ENCODE data around the gene ADD1. TPM values are rescaled to one million over a fixed set of nuclear protein-coding genes. Genes with fewer than 3 reads are reported as not detected.

ADD1 gene
- polyA plus RNA-seq, 3 donors, result 76.1 to 122 (median 103) TPM

DNA sequence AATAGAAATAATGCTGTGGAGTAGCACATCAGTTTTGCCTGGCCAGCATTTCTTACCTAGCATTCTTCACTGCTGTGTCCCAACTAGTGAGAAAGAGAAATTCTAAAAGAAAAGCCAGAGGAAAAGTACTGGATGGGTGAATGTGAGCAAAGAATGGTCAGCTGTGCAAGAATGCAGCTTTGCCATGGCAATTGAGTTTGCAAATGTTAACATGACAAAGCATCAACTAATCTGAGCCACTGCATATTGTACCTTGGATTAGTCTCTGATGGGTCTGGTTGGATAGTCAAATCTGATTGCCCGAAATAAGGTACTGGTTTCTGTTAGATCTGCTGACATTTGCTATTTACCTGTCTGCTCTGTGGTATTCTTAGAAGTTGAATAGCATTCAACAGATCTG, 38.7 kb downstream of the ADD1 start:
- H3K36me3 Mint-ChIP-seq, result peaks cover 73 to 87% of the 10 kb centered on the region in 2 donors

DNA sequence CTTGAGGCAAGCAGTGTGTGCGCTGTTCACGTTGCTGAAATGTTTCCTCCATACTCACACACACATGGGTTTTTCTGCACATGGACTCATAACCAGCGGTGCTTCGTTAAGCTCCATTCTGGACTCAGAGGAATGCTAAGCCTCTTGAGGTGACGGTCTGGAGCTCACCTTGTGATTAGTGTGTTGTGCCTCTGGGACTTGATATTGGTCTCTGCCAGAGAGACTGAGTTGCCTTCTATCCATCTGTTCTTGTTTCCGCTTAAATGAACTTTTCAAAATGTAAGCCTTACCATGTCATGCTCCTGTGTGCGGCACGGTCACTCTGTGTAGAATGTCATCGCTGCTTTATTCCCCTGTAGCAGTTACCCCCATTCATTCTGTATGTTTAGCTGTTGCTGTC, 42.5 kb downstream of the ADD1 start:
- peak overlapping the region in 1 of 7 donors; percentile 1 for H3K27ac Mint-ChIP-seq
- peaks cover 63% of the 10 kb centered on the region for H4K20me1 ChIP-seq (ENCODE audit: insufficient read depth, low read length)

More for the DNA sequence above, 38.7 kb downstream of the ADD1 start:
- WGBS (ENCODE audit: insufficient coverage), result no CpG with 5 or more reads among the region's 1 CpG
- Histone ChIP-seq H4K20me1 (ENCODE audit: insufficient read depth, low read length) (peaks cover 63% of the 10 kb centered on the region), H2AFZ (ENCODE audit: insufficient read depth, low read depth, low read length, poor library complexity, severe bottlenecking) (no peak overlapping the region), H3K4me2 (replicated peaks; ENCODE audit: extremely low read depth, low read length, poor library complexity, severe bottlenecking) (no peak overlapping the region), H3K27me3 (ENCODE audit: control insufficient read depth in 2 of 2, insufficient read depth in 2 of 2, low read length in 2 of 2) (no peaks in the 10 kb centered on the region), H3K27ac (ENCODE audit: low read depth in 1 of 2, low read length in 2 of 2) (no peak overlapping the region), H3K4me3 (replicated peaks in 1 of 3; ENCODE audit: low read depth in 2 of 3, low read length in 3 of 3) (no peak overlapping the region), H3K79me2 (ENCODE audit: insufficient read depth, low read length) (peaks cover 20% of the 10 kb centered on the region), H3K9ac (ENCODE audit: insufficient read depth, low read length, poor library complexity, severe bottlenecking) (no peak overlapping the region), H3K9me3 (replicated peaks in 1 of 2; ENCODE audit: control insufficient read depth in 1 of 2, insufficient read depth in 1 of 2, low read length in 2 of 2) (no peaks in the 10 kb centered on the region), H3K4me1 (ENCODE audit: control insufficient read depth in 1 of 2, insufficient read depth in 2 of 2, low read length in 2 of 2) (no peaks in the 10 kb centered on the region), H3K36me3 (replicated peaks in 1 of 2; ENCODE audit: control insufficient read depth in 1 of 2, insufficient read depth in 2 of 2, low read length in 2 of 2) (peaks cover 69 to 91% of the 10 kb centered on the region in 2 donors)
- Mint-ChIP-seq H3K4me3 (no peak overlapping the region), H3K4me1 (peaks cover under 1% of the 10 kb centered on the region), H3K27ac (no peak overlapping the region), H3K27me3 (ENCODE audit: low read depth in 3 of 3) (no peaks in the 10 kb centered on the region), H3K9me3 (peaks cover 0 to 2% (median 0%) of the 10 kb centered on the region in 7 donors)
- intact Hi-C loops (cut with micrococcal nuclease), result no loop called here
- TF ChIP-seq, protein P1, sequence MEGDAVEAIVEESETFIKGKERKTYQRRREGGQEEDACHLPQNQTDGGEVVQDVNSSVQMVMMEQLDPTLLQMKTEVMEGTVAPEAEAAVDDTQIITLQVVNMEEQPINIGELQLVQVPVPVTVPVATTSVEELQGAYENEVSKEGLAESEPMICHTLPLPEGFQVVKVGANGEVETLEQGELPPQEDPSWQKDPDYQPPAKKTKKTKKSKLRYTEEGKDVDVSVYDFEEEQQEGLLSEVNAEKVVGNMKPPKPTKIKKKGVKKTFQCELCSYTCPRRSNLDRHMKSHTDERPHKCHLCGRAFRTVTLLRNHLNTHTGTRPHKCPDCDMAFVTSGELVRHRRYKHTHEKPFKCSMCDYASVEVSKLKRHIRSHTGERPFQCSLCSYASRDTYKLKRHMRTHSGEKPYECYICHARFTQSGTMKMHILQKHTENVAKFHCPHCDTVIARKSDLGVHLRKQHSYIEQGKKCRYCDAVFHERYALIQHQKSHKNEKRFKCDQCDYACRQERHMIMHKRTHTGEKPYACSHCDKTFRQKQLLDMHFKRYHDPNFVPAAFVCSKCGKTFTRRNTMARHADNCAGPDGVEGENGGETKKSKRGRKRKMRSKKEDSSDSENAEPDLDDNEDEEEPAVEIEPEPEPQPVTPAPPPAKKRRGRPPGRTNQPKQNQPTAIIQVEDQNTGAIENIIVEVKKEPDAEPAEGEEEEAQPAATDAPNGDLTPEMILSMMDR (IDR thresholded peaks at IDR 0.05), result no peak
- no peak for DNase-seq

More for the DNA sequence above, 42.5 kb downstream of the ADD1 start:
- Histone ChIP-seq H3K36me3 (replicated peaks in 1 of 2; ENCODE audit: control insufficient read depth in 1 of 2, insufficient read depth in 2 of 2, low read length in 2 of 2) (peaks cover 57 to 88% of the 10 kb centered on the region in 2 donors), H3K9me3 (replicated peaks in 1 of 2; ENCODE audit: control insufficient read depth in 1 of 2, insufficient read depth in 1 of 2, low read length in 2 of 2) (no peaks in the 10 kb centered on the region), H3K9ac (ENCODE audit: insufficient read depth, low read length, poor library complexity, severe bottlenecking) (no peak overlapping the region), H3K4me1 (ENCODE audit: control insufficient read depth in 1 of 2, insufficient read depth in 2 of 2, low read length in 2 of 2) (peaks cover 8 to 9% of the 10 kb centered on the region in 2 donors), H2AFZ (ENCODE audit: insufficient read depth, low read depth, low read length, poor library complexity, severe bottlenecking) (no peak overlapping the region), H3K79me2 (ENCODE audit: insufficient read depth, low read length) (peaks cover 14% of the 10 kb centered on the region), H3K27ac (ENCODE audit: low read depth in 1 of 2, low read length in 2 of 2) (no peak overlapping the region), H3K27me3 (ENCODE audit: control insufficient read depth in 2 of 2, insufficient read depth in 2 of 2, low read length in 2 of 2) (no peaks in the 10 kb centered on the region), H3K4me2 (replicated peaks; ENCODE audit: extremely low read depth, low read length, poor library complexity, severe bottlenecking) (no peak overlapping the region), H3K4me3 (replicated peaks in 1 of 3; ENCODE audit: low read depth in 2 of 3, low read length in 3 of 3) (no peak overlapping the region)
- Mint-ChIP-seq H3K36me3 (peaks cover 59 to 68% of the 10 kb centered on the region in 2 donors), H3K4me1 (peaks cover 13% of the 10 kb centered on the region), H3K4me3 (no peak overlapping the region), H3K9me3 (peaks cover 0 to 2% (median 0%) of the 10 kb centered on the region in 7 donors), H3K27me3 (ENCODE audit: low read depth in 3 of 3) (no peaks in the 10 kb centered on the region)
- 100% methylated on average over 4 of the region's 9 CpGs for WGBS (ENCODE audit: insufficient coverage)
- TF ChIP-seq, protein P1 (IDR thresholded peaks at IDR 0.05), result no peak
- intact Hi-C loops (cut with micrococcal nuclease), result no loop called here
- no peak for DNase-seq
